BJ (cell line): ENCODE results near the gene TAPBP. TPM values are rescaled to one million over a fixed set of nuclear protein-coding genes. Genes with fewer than 3 reads are reported as not detected.
A peak's percentile ranks its signal among the peaks of the same experiment; 100 is the strongest.
"Not testable (repeated sequence)": the region's sequence is repeated elsewhere in the genome, so short reads cannot be mapped to it uniquely, and the experiment has no call there.

Experiments used
- CTCF ChIA-PET: fragments of 350-600 bp; formaldehyde crosslinking; extraction: SDS; loops from one replicate; lab custom pipeline; 2021; ENCODE audit warnings: antibody characterized with exemption, inconsistent platforms; lab: Yijun Ruan, JAX
- POLR2A ChIA-PET: fragments of 300-600 bp; sonication (Branson Sonifier 250); formaldehyde crosslinking; extraction: SDS; loops from one replicate; lab custom pipeline; 2021; ENCODE audit warnings: antibody characterized with exemption; lab: Charles Lee
- DNase-seq: peaks from one replicate; pipeline ENCODE4 v3.0.0-alpha.2; 2011; ENCODE audit warnings: low read depth
- H3K27me3 ChIP-seq: 2 replicates; pipeline ENCODE4 v1.6.0; 2011; ENCODE audit warnings: low read length; ENCODE audit not compliant: control insufficient read depth, insufficient read depth
- H3K36me3 ChIP-seq: 2 replicates; pipeline ENCODE4 v1.5.1; 2011; ENCODE audit warnings: low read length; ENCODE audit not compliant: control insufficient read depth, insufficient read depth
- H3K4me3 ChIP-seq: 2 replicates; pipeline ENCODE4 v1.5.1; 2011; ENCODE audit warnings: low read depth, mild to moderate bottlenecking, control low read depth, low read length
- polyA plus RNA-seq: library from polyadenylated mRNA; depleted of rRNA; stranded (reverse); fragments of >200 nt; gene quantifications from 2 replicates; pipeline ENCODE4 v1.2.3, GENCODE V29; 2011
- TF ChIP-seq, protein P1 (sequence below): IDR thresholded peaks from 2 replicates; pipeline ENCODE4 v1.5.1; 2011; ENCODE audit warnings: low read depth, mild to moderate bottlenecking, control low read depth, inconsistent platforms, low read length, moderate library complexity; ENCODE audit not compliant: insufficient read depth

Gene TAPBP
- polyA plus RNA-seq, 1 experiment = 37.9 TPM

- TF ChIP-seq, protein P1, sequence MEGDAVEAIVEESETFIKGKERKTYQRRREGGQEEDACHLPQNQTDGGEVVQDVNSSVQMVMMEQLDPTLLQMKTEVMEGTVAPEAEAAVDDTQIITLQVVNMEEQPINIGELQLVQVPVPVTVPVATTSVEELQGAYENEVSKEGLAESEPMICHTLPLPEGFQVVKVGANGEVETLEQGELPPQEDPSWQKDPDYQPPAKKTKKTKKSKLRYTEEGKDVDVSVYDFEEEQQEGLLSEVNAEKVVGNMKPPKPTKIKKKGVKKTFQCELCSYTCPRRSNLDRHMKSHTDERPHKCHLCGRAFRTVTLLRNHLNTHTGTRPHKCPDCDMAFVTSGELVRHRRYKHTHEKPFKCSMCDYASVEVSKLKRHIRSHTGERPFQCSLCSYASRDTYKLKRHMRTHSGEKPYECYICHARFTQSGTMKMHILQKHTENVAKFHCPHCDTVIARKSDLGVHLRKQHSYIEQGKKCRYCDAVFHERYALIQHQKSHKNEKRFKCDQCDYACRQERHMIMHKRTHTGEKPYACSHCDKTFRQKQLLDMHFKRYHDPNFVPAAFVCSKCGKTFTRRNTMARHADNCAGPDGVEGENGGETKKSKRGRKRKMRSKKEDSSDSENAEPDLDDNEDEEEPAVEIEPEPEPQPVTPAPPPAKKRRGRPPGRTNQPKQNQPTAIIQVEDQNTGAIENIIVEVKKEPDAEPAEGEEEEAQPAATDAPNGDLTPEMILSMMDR = no peak
- ChIA-PET CTCF (interaction anchor here (0.8 to 1.8 kb wide), 4 partner anchors 22 to 73 kb away, joined by 3 to 9 read pairs (median 4); no protein-coding TSS in a partner anchor), POLR2A (interaction anchor here (0.9 to 1.5 kb wide), 2 partner anchors 10 to 23 kb away, joined by 3 read pairs; no protein-coding TSS in a partner anchor)
- no peak for DNase-seq
- H3K27me3 ChIP-seq = no peaks in the 10 kb centered on the region
- peaks cover 32% of the 10 kb centered on the region for H3K36me3 ChIP-seq
- peak overlapping the region; percentile 66 for H3K4me3 ChIP-seq
Observed at GRCh38 chr6:33271117-33271467, 42.8 kb downstream of the TAPBP start.

- Histone ChIP-seq H3K36me3 (peaks cover 26% of the 10 kb centered on the region), H3K4me3 (no peak overlapping the region), H3K27me3 (no peaks in the 10 kb centered on the region)
- CTCF ChIA-PET = interaction anchor here (1.3 kb wide), 1 partner anchor 15 kb away, joined by 3 read pairs; no protein-coding TSS in a partner anchor
- no peak for DNase-seq
- TF ChIP-seq, protein P1 = no peak
- POLR2A ChIA-PET = no interaction called here
Observed at GRCh38 chr6:33264015-33264414, 49.9 kb downstream of the TAPBP start.

GRCh38 chr6:33262490-33262889 lies 51.4 kb downstream of the TAPBP start:
- CTCF ChIA-PET, POLR2A ChIA-PET: not testable (repeated sequence)

GRCh38 chr6:33259032-33259431 lies 54.8 kb downstream of the TAPBP start:
- peaks cover 4% of the 10 kb centered on the region for H3K36me3 ChIP-seq
- no peaks in the 10 kb centered on the region for H3K27me3 ChIP-seq
- no peak for DNase-seq
- CTCF ChIA-PET = interaction anchor here (0.6 to 1.2 kb wide), 3 partner anchors 62 to 895 kb away, joined by 3 read pairs; no protein-coding TSS in a partner anchor
- no peak overlapping the region for H3K4me3 ChIP-seq
- TF ChIP-seq, protein P1 = no peak
- POLR2A ChIA-PET = no interaction called here

More at GRCh38 chr6:33262490-33262889, 51.4 kb downstream of the TAPBP start:
- peaks cover 17% of the 10 kb centered on the region for H3K36me3 ChIP-seq
- not testable (repeated sequence) for H3K27me3 ChIP-seq, H3K4me3 ChIP-seq, DNase-seq

- Histone ChIP-seq H3K27me3 (no peaks in the 10 kb centered on the region), H3K36me3 (no peaks in the 10 kb centered on the region), H3K4me3 (no peak overlapping the region)
- DNase-seq = no peak
- CTCF ChIA-PET = interaction anchor here (1.3 kb wide), 1 partner anchor 23 kb away, joined by 4 read pairs; the partner anchor contains the start of gene B3GALT4
- POLR2A ChIA-PET = no interaction called here
- TF ChIP-seq, protein P1 = no peak
Observed at GRCh38 chr6:33254591-33254990, 59.3 kb downstream of the TAPBP start.

DNA sequence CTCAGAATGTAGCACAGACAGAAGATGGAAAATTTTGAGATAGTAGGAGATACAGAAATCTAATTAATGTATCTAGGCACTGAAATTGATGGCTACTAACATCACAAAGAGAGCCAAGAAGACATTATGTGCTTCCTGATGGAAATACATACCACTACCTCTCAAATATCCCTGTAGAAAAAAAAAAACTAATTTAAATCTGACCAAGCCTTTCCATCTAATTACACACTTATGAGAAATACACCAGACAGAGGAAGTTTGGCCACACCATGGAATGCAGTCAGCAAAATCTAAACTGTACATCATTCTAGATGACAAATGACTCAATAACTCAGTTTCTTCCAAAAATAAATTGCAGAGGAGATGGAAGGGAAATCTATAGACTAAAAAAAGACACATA lies 61.1 kb downstream of the TAPBP start:
- no peak overlapping the region for H3K4me3 ChIP-seq
- no peak for DNase-seq

More for the DNA sequence above, 61.1 kb downstream of the TAPBP start:
- POLR2A ChIA-PET = no interaction called here
- CTCF ChIA-PET = no interaction called here
- no peaks in the 10 kb centered on the region for H3K36me3 ChIP-seq
- TF ChIP-seq, protein P1 = no peak
- no peaks in the 10 kb centered on the region for H3K27me3 ChIP-seq
